EH (cell line): ENCODE results near the gene SUPT3H.
"Not testable (repeated sequence)": the region's sequence is repeated elsewhere in the genome, so short reads cannot be mapped to it uniquely, and the experiment has no call there.

Experiments used
- DNase-seq: peaks from one replicate; pipeline ENCODE4 v3.0.0-alpha.2; 2015; ENCODE audit warnings: low read depth

Gene SUPT3H

DNA sequence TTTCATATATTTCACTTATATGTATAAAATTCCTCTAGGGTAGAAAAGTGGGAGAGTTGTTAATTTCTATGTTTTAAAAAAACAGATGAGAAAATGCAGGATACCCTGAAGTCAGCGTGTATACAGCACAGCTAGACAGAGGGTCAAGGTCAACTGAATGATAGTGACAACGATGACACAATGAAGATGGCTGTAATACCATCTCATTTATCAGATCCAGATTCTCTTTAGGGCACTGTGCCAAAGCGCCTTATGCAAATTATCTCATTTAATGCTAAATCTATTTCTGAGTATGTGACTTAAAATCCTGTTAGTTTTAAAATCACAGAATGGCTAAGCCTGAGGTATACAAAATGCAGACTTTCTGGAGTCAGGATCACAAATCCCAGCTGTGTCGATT is 481.0 kb downstream of the SUPT3H start:
- DNase-seq: peak; percentile 15

DNA sequence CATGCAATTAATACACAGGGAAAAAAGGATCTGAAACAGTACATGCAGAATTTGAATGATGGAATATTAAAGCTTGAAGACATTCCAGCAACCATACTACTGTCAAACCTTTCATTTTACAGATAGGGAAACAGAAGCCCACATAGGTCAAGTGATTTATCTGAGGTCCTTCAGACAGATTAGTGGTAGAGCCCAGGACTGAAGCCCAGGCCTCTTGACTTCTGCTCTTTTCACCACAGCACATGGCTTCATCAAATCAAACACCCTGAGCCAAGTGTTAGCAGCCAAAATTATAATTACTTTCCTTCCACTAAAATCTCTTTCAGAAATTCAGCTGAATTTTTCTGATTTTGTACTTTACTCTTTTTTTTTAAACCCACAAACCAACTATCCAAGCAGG is 485.2 kb downstream of the SUPT3H start:
- no peak for DNase-seq

DNA sequence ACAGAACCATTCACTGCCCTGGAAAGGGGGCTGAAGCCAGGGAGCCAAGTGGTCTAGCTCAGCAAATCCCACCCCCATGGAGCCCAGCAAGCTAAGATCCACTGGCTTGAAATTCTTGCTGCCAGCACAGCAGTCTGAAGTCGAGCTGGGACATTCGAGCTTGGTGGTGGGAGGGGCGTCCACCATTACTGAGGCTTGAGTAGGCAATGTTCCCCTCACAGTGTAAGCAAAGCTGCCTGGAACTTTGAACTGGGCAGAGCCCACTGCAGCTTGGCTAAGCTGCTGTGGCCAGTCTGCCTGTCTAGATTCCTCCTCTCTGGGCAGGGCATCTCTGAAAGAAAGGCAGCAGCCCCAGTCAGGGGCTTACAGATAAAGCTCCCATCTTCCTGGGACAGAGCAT is 498.7 kb downstream of the SUPT3H start:
- not testable (repeated sequence) for DNase-seq

DNA sequence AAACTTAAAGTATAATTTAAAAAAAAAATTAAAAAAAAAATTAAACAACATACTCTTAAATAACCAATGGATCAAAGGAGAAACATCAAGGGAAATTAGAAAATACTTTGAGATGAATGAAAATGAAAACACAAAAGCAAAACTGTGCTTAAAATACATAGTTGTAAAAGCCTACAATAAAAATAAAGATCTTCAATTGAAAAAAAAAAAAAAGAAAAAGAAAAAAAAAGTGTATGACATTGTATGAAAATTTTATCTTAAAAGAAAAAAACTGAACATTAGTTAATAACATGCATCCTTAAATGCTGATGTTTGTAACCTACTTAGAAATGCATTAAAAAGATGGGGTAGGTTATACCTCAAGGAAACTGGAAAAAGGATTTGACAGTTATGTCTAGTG is 501.1 kb downstream of the SUPT3H start:
- DNase-seq: not testable (repeated sequence)

DNA sequence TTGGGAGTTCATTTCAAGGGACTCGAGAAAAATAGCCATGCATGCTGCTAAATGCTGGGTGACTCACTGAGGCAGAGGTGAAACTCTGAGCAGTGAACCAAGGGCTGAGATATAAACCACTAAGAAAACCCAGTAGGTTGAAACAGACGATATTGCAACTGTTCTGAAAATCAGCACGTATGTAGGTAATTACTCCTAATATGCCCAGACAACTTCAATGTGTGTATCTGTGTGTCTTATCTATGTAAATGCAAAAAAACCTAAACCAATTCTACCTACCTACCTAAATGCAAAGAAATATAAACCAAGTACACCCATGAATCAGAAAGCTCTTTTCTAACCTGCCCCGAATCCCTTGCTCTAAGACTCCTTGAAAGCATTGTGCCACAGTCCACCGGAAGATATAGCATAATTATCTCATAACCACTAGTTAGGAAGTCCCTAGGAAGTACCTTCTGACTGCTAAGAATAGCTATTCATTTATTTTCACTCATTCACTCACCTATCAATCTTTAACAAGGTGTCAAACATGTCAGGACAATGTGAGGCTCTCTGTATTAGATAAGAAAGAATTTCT is 508.3 kb downstream of the SUPT3H start:
- DNase-seq: no peak

DNA sequence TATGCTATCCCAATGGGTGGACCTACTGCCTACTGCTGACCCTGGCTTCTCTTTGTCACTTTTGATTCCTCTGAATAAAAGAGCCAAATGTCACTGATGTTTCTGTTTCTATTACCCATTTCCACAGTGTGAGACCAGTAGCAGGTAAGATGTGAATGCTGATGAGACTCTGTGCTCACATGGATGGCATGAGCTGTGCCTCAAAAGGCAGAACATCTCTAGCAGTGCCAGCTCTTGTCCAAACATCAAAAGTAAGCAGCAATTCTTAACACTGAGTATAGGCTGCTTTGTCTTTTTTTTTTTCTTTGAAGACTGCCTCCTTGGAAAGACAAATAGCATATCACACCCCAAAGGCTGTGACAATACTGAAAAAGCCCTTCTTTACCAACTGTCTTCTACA is 508.8 kb downstream of the SUPT3H start:
- no peak for DNase-seq

DNA sequence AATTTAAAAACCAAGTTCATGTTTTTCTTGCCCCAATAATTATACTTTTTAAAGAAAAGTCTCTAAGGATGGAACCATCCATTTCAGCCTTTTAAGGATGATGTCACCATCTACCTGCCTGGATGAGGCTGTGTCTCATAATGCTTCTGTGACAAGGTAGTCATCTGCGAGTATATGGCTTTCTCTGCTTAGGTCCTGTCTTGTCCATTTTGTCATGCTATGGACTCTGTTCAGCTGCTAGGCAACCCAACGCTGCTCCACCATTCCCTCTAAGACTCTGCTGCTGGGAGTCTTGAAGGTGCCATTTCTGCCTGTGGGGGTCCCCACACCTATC is 509.4 kb downstream of the SUPT3H start:
- DNase-seq: no peak

DNA sequence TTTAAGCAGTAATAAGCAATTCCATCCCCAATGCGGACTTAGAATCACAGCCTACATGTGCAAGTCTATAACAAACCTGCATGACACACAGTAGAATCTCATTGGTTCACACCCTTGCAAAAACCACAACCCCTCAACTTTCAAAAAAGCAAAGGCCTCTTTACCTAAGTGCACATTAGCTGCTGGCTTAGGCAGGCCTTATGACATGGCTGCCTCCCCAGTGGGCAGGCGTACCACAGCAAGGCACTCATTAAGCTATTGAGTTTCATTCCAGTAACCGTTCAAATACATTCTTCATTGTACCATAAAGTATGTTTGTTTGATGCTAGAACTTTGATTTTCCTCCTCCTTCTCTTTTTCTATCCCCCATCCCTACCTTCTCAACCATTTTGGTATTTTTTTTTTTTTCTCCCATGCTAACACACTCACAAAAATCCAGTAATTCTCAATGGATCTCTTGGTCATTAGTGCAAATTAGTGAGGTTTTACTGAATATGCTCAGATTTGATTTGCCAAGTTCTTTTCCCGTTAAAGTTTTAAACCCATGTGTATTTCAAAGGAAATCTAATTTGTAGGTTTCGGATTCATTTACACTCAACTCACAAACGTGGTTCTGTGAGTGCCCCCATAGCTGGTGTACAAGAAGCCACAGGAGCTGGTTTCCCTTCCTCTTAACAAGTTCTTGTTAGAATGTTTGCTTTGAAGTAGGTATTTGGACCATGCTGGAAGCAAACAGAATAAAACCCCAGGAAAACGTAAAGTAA is 510.0 kb downstream of the SUPT3H start:
- no peak for DNase-seq

DNA sequence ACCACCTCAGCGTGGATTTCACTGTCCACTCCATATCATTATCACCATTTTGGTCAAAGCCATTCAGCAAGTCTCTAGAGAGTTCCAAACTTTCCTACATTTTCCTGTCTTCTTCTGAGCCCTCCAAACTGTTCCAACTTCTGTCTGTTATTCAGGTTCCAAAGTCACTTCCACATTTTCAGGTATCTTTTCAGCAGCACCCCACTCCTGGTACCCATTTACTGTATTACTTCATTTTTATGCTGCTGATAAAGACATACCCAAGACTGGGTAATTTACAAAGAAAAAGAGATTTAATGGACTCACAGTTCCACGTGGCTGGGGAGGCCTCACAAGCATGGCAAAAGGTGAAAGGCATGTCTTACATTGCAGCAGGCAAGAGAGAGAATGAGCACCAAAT is 512.5 kb downstream of the SUPT3H start:
- not testable (repeated sequence) for DNase-seq

DNA sequence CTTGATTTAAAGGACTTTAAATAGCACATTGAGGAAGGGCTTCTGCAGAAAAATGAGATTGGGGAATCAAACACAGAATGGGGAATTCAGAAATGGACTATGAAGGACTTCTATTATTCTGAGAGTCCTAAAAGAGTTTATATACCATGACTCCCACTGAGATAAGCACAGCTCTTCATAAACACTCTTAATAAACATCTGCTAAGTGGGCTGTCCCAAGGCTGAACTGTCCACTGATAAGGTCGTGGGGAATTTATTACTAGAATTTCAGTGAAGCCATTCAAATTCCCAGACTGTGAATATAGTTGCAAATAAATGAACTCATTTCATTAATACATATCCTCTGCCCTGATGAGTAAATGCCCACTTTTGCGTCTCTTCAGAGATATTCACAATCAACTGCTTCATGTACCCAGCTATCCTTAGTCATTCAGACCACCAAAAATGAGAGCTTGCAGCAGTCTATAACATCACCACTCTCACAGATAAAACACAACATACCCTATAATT is 517.8 kb downstream of the SUPT3H start:
- DNase-seq: no peak

DNA sequence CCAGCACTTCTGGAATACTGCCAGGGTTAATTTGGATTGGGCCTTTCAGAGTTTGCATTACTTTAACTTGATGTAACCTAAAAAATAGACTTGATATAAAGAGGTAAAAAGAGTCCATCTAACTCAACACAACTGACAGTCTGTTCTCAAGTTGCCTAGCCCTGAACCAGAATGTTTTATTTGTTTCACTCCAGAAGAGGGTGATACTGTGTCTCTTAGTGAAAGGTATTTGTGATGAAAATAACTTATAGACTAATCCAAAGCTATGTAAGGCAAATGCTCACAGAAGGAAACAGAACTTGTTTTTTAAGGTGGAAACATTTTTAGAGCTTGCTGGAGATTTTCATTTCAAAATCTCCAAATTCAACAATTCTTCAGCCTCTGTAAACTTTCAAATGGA is 518.7 kb downstream of the SUPT3H start:
- DNase-seq: peak; percentile 8

DNA sequence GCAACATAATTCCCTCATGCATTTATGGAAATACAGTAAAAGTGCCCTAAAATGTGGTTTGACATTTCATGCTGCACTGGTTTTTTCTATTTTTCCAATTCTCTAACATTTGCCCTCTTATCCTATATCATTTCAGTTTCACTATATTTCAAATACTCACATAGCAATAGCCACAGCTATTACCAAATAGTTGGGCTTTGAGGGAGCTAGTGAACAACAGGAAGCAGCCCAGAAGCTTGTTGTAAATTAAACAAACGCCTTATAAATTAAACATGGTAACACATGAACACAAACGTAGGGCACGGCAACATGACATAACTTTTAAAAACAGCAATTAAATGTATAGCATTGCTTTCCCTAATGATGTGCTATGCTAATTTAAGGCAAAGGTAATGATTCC is 521.3 kb downstream of the SUPT3H start:
- peak; percentile 20 for DNase-seq

DNA sequence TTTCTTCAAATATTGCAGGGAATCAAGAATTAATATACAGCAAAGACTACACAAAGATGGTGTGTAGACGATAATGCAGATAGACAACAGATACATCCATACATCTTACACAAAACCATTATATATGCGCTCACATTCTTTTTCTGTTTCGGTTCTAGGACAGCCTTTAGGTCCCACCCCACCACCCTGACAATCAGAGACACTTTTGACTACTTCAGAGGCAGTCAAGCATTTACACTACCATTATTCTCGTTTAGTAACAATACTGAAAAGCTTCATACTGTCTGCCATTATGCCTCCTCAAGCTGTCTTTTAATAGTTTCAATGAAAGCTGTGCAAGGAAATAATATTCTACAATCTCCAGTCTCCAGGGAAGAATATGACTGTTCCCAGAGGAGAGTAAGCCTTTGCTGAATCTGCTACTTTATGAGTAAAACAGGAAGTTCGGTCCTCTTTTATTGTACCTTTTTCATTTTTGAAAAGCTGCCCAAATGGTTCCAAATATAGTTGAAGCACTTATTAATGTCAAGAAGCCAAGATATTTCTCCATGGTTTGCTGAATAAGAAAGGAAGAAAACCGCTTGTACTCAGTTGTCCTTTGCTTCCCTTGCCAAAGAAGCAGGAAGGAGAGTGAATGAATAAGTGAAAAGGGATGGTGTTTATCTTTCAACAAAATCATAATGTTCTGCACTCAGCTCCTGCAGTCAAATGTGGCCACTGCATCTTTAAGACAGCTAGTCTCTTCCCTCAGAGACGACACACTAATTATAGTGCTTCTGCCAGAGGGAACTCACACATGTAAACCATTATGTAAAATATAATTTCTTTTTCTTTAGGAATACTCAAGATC is 521.9 kb downstream of the SUPT3H start:
- peak; percentile 81 for DNase-seq

DNA sequence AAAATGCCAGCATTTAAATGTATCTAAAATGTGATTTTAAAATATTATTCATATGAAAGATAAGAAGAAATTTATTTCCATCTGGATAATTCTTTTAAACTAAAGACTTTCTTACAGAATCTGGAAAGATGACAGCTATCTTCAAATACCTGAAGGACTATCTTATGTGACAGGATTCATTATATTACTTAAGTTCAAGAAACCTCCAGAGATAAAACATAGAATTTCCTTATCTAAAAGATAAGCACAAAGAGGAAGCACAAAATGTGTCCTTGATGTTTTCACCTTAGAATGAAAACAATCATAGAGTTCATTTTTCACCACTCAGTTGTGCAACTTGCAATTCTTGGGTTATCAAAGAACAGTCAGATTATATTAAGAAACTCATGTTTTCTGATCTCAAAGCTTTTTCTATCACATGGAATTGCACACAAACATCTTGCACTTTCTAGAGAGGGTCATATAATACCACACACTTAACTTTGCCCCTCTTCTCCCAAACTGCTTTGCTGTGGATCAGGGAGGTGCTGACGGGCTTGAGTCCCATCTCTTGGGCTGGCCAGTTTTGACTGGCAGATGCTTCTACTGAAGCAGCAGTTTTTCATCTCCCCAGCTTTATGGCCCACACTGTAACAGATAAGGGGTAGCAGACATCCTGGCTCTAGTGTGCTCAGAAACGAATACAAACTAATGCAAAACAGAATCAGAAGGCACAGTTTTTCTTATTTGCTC is 522.9 kb downstream of the SUPT3H start:
- DNase-seq: no peak

DNA sequence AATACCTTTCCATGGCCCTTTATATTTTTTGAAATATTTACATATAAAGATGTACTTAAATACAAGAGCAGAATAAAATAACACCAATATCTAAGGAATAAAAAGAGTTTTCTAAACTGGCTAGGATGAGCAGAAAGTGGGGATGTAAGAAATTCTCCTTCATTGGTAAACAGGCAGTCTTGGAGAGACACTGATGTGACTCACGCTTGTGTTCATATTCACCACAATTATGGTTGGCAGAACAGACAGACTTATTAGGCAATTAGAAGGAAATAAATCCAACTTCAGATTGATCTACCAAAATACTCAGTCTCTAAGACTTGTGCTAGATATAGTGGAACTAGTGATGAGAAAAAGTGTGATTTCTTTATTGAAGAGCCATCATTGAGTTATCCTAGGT is 526.6 kb downstream of the SUPT3H start:
- DNase-seq: peak; percentile 37

DNA sequence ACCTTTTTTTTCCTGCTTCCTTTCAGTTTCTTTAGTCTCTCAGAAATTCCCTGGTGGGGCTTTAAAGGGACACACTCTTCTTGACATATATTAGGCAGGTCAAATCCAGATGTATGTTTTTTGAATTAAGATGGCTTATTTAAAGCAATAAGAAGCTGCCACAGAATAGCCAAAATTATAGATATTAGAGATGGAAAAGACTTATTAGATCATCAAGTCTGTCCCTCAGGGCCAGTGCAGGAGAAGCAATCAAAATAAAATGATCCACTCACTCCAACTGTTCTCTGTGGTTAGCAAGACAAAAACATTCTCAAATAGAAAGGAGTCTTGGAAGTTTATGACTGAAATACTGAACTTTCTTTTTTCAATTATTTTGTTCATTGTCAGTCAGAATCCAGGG is 527.4 kb downstream of the SUPT3H start:
- no peak for DNase-seq

DNA sequence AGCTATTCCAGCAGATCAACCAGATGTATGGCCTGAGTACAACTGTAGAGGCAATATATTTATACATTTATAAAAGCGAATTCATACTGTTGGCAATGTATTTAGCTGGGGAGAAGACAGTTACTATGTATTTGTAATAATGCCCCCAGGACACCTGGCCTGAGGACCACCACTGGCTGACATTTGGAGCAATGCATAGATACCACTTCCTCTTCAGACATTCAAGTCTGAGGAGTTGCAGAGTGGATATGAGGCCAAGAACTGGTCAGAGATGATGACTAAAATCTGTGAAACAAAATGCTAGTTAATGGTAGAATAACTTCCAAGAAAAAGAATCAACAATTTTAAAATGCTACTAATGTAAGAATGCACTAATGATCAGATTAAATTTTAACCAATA is 527.9 kb downstream of the SUPT3H start:
- no peak for DNase-seq

DNA sequence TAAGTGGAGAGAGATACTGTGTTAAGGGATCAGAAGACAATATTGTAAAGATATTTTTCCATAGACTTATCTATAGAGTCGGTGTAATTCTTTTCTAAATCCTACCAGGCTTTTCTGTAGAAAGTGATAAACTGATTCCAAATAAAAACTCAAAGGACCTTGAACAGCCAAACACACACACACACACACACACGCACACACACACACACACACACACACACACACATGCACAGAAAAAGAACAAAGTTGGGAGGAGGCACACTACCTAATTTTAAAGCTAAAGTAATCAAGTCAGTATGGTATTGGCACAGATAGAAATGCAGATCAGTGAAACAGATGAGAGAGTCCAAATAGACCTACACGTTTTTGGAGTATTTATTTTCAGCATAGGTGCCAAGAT is 534.0 kb downstream of the SUPT3H start:
- DNase-seq: no peak

DNA sequence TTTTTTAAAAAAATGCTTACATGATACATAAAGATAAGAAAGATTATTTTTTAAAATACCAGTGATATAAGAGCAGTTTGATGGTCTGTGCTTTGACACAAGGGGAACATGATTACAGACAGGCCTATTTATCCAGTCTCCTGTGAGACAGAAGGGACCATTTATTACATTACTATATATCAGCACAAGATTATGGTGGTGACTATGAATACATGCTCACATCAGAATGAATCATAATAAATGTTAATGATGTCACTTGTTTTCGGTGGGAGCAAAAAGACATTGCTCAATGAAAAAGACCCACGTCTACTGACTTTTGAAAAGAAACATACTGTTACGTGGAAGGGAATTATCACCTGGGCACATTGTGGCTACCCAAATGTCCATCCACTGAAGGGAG is 535.1 kb downstream of the SUPT3H start:
- no peak for DNase-seq

DNA sequence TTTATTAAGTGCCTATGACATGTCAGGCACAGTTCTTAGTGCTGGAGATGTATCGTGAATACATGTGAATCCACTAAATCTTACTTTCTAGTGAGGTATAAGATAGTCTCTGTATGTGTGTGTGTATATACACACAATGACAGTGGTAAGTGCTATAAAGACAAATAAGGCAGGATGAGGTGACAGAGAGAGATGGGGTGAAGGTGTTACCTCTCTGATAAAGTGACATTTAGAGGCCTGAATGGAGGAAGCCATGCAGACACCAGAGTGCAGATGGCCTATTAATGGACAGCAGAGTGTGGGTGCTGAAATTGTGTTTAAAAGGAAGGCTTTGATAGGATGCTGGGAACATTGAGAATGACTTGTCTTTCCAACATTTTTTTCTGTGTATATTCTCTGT is 535.9 kb downstream of the SUPT3H start:
- no peak for DNase-seq

DNA sequence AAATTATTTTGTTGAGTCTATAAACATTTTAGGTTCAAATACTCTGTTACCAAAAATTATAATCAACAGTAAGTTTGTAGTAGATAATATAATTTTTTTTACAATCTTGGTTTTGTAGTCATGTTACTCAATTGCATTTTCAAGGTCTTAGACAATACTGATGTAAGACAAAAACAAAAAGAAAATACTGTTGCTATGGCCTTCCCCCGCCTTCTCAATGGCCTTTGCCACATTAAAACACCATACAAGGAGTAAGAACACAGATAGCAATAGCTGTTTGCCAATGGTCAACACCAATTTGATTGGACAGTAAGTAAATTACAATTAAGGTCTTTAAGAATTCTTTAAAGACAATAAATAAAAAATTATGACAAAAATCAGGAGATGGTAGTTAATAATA is 540.0 kb downstream of the SUPT3H start:
- no peak for DNase-seq

DNA sequence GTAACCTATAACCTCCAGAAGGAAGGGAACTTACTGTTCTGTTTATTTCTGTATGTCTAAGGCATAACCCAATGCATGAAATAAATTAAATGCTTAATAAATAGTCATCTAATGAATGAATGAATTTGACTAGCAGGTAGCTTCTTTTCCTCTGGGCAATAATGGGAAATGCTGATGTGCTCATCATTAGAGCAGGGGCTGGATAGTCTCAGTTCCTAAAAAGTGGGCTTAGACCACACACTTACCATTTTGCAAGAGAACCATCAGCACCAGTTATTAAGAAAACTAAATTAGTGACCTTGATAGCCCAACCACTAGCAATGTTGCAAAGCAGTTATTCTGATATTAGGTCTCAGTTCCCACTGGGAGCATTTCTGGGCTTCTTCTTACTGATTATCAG is 540.5 kb downstream of the SUPT3H start:
- DNase-seq: no peak
